Activated naive CD4-positive, alpha-beta T cell treated with anti-CD3 and anti-CD28 coated beads, Interleukin-2, amount 50 U/mL, for 24 hours (primary cell): ENCODE measurements around the gene IFNAR2.
"Not testable (repeated sequence)": the region's sequence is repeated elsewhere in the genome, so short reads cannot be mapped to it uniquely, and the experiment has no call there.

Experiments used
- H3K27ac Mint-ChIP-seq: one replicate; pipeline ENCODE4 v1.8.0; 2021; ENCODE audit warnings: mild to moderate bottlenecking, mixed read lengths
- H3K27me3 Mint-ChIP-seq: one replicate; pipeline ENCODE4 v1.8.0; 2021; ENCODE audit warnings: mixed read lengths
- H3K36me3 Mint-ChIP-seq: one replicate; pipeline ENCODE4 v1.8.0; 2021; ENCODE audit warnings: mixed read lengths
- H3K4me1 Mint-ChIP-seq: one replicate; pipeline ENCODE4 v1.8.0; 2021; ENCODE audit warnings: mixed read lengths
- H3K4me3 Mint-ChIP-seq: one replicate; pipeline ENCODE4 v1.8.0; 2021; ENCODE audit warnings: mild to moderate bottlenecking, mixed read lengths
- H3K9me3 Mint-ChIP-seq: one replicate; pipeline ENCODE4 v1.8.0; 2021; ENCODE audit warnings: mixed read lengths

Gene IFNAR2

DNA sequence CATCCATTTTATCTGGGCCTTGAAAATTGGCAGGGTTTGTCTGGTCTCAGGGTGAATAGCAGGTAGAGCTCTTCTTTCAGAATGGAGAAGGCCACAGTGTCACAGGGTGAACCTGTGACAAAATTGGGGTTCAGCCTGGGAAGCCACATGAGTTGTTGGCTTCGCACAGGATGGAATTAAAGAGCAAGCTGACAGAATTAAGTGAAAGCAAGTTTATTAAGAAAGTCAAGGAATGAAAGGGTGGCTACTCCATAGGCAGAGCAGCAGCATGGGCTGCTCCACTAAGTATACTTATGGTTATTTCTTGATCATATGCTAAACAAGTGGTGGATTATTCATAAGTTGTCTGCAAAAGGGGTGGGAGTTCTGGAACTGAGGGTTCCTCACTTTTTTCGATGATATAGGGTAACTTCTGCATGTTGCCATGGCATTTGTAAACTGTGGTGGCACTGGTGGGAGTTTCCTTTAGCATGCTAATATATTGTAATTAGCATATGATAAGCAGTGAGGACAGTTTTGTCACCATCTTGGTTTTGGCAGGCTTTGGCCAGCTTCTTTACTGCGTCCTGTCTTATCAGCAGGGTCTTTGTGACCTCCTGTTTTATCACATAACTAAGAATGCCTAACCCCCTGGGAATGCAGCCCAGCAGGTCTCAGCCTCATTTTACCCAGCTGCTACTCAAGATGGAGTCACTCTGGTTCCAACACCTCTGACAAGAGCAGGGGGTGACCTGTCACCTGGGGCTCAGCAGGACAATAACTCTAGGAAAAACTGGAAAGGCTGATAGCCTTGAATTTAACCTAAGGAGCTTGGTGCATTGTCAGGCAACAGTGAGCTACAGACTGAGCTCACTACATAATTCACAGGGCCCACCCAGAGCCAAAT is 5.1 kb downstream of the IFNAR2 start:
- peak overlapping the region; percentile 76 for H3K4me3 Mint-ChIP-seq
- H3K27me3 Mint-ChIP-seq, result no peaks in the 10 kb centered on the region
- peak overlapping the region; percentile 94 for H3K27ac Mint-ChIP-seq
- H3K9me3 Mint-ChIP-seq, result no peaks in the 10 kb centered on the region
- peaks cover 22% of the 10 kb centered on the region for H3K36me3 Mint-ChIP-seq
- peaks cover 87% of the 10 kb centered on the region for H3K4me1 Mint-ChIP-seq

DNA sequence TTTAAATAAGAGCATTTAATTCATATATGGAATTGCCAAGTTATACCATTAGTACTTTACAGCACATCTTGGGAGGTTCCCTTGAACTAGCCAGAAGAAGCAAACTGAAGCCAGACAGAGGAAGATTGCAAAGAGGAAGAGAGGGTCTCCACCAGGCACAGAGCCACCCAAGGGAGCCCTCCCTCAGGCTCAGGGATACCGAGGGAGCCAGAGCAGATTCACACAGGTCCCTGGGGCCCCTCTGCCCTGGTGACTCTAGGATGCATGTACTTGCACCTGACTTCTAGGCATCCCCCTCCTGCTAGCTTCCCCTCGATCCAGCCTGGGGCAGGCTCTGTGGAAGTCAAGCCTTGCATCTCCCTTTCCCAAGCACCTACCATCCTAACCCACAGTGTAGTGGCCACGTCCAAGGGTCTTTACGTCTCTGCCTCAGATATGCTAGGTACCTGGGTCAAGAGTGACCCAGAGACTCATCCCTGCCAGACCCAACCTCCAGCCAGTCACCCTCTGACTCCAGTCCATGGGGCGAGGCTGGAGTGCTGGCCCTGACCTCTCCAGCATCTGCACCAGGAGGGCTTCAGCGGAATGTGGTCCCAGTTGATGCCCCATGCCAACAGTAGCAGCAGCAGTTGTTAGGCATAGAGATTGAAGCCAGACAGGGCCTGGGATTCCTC is 6.4 kb downstream of the IFNAR2 start:
- Mint-ChIP-seq H3K27ac (peak overlapping the region; percentile 95), H3K4me3 (no peak overlapping the region), H3K36me3 (peaks cover 22% of the 10 kb centered on the region), H3K9me3 (no peaks in the 10 kb centered on the region), H3K27me3 (no peaks in the 10 kb centered on the region), H3K4me1 (peaks cover 96% of the 10 kb centered on the region)

GRCh38 chr21:33236766-33237165 is 7.0 kb downstream of the IFNAR2 start:
- H3K4me3 Mint-ChIP-seq, result peak overlapping the region; percentile 41
- peaks cover 22% of the 10 kb centered on the region for H3K36me3 Mint-ChIP-seq
- H3K27ac Mint-ChIP-seq, result peak overlapping the region; percentile 95
- no peaks in the 10 kb centered on the region for H3K9me3 Mint-ChIP-seq
- peaks cover 96% of the 10 kb centered on the region for H3K4me1 Mint-ChIP-seq
- H3K27me3 Mint-ChIP-seq, result no peaks in the 10 kb centered on the region

DNA sequence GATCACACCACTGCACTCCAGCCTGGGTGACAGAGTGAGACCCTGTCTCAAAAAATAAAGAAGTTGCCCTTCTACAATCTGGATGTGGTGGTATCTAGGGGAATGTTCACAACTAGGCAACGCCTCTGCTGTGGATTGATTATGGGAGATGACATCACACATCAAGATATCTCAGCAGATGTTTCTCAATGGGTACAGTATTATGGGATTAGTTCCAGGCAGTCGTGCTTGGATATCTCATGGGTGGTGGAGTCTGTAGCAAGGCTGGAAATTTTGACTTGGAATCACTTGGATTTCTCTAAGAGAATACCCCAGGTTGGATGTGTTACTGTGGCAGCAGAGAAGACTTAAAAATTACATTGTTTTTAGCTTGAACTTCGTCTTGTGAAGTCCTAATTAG is 7.7 kb downstream of the IFNAR2 start:
- Mint-ChIP-seq H3K4me1 (peaks cover 95% of the 10 kb centered on the region), H3K9me3 (no peaks in the 10 kb centered on the region), H3K36me3 (peaks cover 24% of the 10 kb centered on the region), H3K27ac (peak overlapping the region; percentile 94), H3K27me3 (no peaks in the 10 kb centered on the region), H3K4me3 (peak overlapping the region; percentile 74)

GRCh38 chr21:33238146-33238545 is 8.4 kb downstream of the IFNAR2 start:
- Mint-ChIP-seq H3K27me3 (no peaks in the 10 kb centered on the region), H3K4me3 (peak overlapping the region; percentile 74), H3K36me3 (peaks cover 18% of the 10 kb centered on the region), H3K27ac (peak overlapping the region; percentile 97), H3K9me3 (no peaks in the 10 kb centered on the region), H3K4me1 (peaks cover 90% of the 10 kb centered on the region)

- Mint-ChIP-seq H3K36me3 (peaks cover 21% of the 10 kb centered on the region), H3K4me1 (peaks cover 90% of the 10 kb centered on the region), H3K4me3 (peak overlapping the region; percentile 74), H3K9me3 (no peaks in the 10 kb centered on the region), H3K27ac (peak overlapping the region; percentile 97), H3K27me3 (no peaks in the 10 kb centered on the region)
These were observed 9.0 kb downstream of the IFNAR2 start for GRCh38 chr21:33238565-33239255.

GRCh38 chr21:33239559-33240127 is 9.9 kb downstream of the IFNAR2 start:
- Mint-ChIP-seq H3K4me3 (peak overlapping the region; percentile 74), H3K36me3 (peaks cover 22% of the 10 kb centered on the region), H3K4me1 (peaks cover 90% of the 10 kb centered on the region), H3K27ac (peak overlapping the region; percentile 97)
- H3K9me3 Mint-ChIP-seq, H3K27me3 Mint-ChIP-seq: not testable (repeated sequence)

DNA sequence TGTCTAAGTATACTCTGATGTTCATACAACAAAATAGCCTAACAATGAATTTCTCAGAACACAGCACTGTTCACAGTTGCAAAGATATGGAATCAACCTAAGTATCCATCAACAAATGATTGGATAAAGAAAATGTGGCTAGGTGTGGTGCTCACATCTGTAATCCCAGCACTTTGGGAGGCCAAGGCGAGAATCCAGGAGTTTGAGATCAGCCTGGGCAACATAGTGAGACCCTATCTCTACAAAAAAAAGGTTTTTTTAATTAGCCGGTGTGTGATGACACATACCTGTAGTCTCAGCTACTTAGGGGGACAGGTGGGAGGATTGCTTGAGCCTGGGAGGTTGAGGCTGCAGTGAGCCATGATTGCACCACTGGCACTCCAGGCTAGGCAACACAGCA is 10.7 kb downstream of the IFNAR2 start:
- no peaks in the 10 kb centered on the region for H3K9me3 Mint-ChIP-seq
- H3K4me3 Mint-ChIP-seq, result no peak overlapping the region
- H3K27ac Mint-ChIP-seq, result peak overlapping the region; percentile 66
- peaks cover 26% of the 10 kb centered on the region for H3K36me3 Mint-ChIP-seq
- peaks cover 90% of the 10 kb centered on the region for H3K4me1 Mint-ChIP-seq
- no peaks in the 10 kb centered on the region for H3K27me3 Mint-ChIP-seq

DNA sequence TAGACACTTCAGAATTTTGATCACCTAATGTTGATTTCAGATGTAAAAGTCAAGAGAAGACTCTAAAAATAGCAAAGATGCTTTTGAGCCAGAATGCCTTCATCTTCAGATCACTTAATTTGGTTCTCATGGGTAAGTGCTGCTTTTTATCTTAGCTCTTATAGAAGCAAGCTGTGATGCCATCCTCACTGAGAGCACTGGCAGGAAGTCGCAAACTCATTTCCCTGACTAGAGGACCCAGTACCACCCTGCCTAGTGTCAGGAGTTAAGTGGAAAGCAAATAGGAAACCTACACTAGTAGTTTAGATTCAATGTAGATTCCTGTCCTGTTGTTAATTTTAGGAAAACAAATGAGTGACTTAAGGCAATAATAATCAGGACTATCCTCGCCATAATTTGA is 12.1 kb downstream of the IFNAR2 start:
- peak overlapping the region; percentile 37 for H3K4me3 Mint-ChIP-seq
- H3K9me3 Mint-ChIP-seq, result no peaks in the 10 kb centered on the region
- peaks cover 89% of the 10 kb centered on the region for H3K4me1 Mint-ChIP-seq
- H3K36me3 Mint-ChIP-seq, result peaks cover 32% of the 10 kb centered on the region
- H3K27me3 Mint-ChIP-seq, result no peaks in the 10 kb centered on the region
- peak overlapping the region; percentile 88 for H3K27ac Mint-ChIP-seq

DNA sequence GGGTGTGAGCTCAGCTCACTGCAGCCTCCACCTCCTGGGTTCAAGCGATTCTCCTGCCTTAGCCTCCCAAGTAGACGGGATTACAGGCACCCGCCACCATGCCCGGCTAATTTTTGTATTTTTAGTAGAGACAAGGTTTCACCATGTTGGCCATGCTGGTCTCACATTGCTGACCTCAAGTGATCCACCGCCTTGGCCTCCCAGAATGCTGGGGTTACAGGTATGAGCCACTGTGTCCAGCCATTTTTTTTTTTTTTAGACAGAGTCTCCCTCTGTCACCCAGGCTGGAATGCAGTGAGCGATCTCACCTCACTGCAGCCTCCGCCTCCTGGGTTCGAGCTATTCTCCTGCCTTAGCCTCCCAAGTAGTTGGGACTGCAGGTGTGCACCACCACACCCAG is 13.1 kb downstream of the IFNAR2 start:
- Mint-ChIP-seq H3K36me3 (peaks cover 38% of the 10 kb centered on the region), H3K27ac (peak overlapping the region; percentile 99), H3K4me1 (peaks cover 89% of the 10 kb centered on the region)
- not testable (repeated sequence) for H3K9me3 Mint-ChIP-seq, H3K27me3 Mint-ChIP-seq, H3K4me3 Mint-ChIP-seq

- peaks cover 41% of the 10 kb centered on the region for H3K36me3 Mint-ChIP-seq
- peaks cover 90% of the 10 kb centered on the region for H3K4me1 Mint-ChIP-seq
- H3K9me3 Mint-ChIP-seq, result no peaks in the 10 kb centered on the region
- H3K27ac Mint-ChIP-seq, result peak overlapping the region; percentile 99
- H3K27me3 Mint-ChIP-seq, result no peaks in the 10 kb centered on the region
- H3K4me3 Mint-ChIP-seq, result peak overlapping the region; percentile 78
These were observed 14.5 kb downstream of the IFNAR2 start for GRCh38 chr21:33244082-33244778.

DNA sequence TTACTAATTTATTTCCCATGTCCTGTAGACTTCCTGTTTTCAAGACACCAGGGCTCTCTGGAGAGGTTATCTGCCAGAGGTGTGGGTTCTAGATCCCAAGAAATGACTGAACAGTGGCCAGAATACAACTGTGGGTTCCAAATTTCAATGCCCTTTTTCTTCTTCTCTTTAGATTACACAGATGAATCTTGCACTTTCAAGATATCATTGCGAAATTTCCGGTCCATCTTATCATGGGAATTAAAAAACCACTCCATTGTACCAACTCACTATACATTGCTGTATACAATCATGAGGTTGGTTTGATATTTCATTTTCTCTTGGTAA is 15.0 kb downstream of the IFNAR2 start:
- peak overlapping the region; percentile 99 for H3K27ac Mint-ChIP-seq
- no peaks in the 10 kb centered on the region for H3K27me3 Mint-ChIP-seq
- peak overlapping the region; percentile 2 for H3K4me3 Mint-ChIP-seq
- H3K36me3 Mint-ChIP-seq, result peaks cover 44% of the 10 kb centered on the region
- H3K9me3 Mint-ChIP-seq, result no peaks in the 10 kb centered on the region
- peaks cover 92% of the 10 kb centered on the region for H3K4me1 Mint-ChIP-seq

DNA sequence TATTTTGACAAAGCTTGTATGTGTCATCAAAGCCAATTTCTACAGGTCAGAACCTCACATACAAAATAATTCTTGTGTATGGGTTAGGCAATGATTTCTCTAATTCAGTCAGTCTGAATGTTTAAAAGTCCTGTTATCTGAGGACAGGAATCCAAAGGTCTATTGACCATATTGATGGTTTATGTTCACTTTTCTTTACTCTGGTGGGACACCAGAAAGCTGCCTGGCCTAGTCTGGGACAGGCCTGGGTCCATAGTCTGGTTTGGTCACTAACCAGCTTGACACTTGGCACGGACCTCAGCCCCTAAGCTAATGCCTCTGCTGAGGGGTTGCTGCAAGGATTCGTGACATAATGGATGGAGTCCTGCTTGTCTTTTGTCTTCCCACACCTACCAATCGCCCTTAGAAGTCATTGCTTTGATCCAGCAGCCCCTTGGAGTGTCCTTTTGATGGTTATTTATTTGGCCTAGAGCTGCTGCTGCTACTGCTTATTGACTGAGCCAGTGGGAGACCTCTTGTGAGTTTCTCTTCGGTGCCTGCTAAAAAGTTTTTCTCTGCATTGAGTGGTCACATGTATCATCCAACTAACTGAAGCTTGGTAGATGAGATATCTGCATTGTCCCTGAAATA is 15.7 kb downstream of the IFNAR2 start:
- no peaks in the 10 kb centered on the region for H3K27me3 Mint-ChIP-seq
- no peaks in the 10 kb centered on the region for H3K9me3 Mint-ChIP-seq
- H3K4me3 Mint-ChIP-seq, result peak overlapping the region; percentile 53
- peak overlapping the region; percentile 99 for H3K27ac Mint-ChIP-seq
- H3K36me3 Mint-ChIP-seq, result peaks cover 48% of the 10 kb centered on the region
- H3K4me1 Mint-ChIP-seq, result peaks cover 87% of the 10 kb centered on the region

DNA sequence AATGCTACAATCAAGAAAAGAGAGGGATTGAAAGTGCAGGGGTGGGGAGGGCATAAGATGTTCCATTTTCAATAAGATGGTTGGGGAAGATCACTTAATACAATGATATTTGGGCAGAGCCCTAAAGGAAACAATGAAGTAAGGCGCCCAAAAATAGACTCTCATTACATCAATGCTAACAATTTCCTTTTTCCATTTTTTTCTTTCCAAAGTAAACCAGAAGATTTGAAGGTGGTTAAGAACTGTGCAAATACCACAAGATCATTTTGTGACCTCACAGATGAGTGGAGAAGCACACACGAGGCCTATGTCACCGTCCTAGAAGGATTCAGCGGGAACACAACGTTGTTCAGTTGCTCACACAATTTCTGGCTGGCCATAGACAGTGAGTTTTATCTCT is 16.8 kb downstream of the IFNAR2 start:
- Mint-ChIP-seq H3K4me3 (peak overlapping the region; percentile 3), H3K27ac (peak overlapping the region; percentile 44), H3K4me1 (peaks cover 86% of the 10 kb centered on the region)

GRCh38 chr21:33246963-33247362 is 17.2 kb downstream of the IFNAR2 start:
- peaks cover 82% of the 10 kb centered on the region for H3K4me1 Mint-ChIP-seq
- peak overlapping the region; percentile 61 for H3K4me3 Mint-ChIP-seq
- H3K36me3 Mint-ChIP-seq, result peaks cover 54% of the 10 kb centered on the region
- no peaks in the 10 kb centered on the region for H3K27me3 Mint-ChIP-seq
- peak overlapping the region; percentile 95 for H3K27ac Mint-ChIP-seq
- H3K9me3 Mint-ChIP-seq, result no peaks in the 10 kb centered on the region

More for the DNA sequence above, 16.8 kb downstream of the IFNAR2 start:
- Mint-ChIP-seq H3K9me3 (no peaks in the 10 kb centered on the region), H3K27me3 (no peaks in the 10 kb centered on the region), H3K36me3 (peaks cover 54% of the 10 kb centered on the region)
